HepG2 (cell line): Measurements from ENCODE around the gene UAP1L1. TPM values are rescaled to one million over a fixed set of nuclear protein-coding genes. Genes with fewer than 3 reads are reported as not detected.

Experiments used
- ATF4 ChIP-seq, 2 experiments: fragments of 450-650 bp in 1 of 2; sonication (generic) in 1 of 2; formaldehyde crosslinking; IDR thresholded peaks; 2 replicates each; pipeline versions ENCODE4 v1.5.0 to v1.8.0; 2020 to 2022; ENCODE audit warnings: mild to moderate bottlenecking in 1 of 2, missing genetic modification reagents in 1 of 2
- FOXK1 ChIP-seq: sonication (generic); formaldehyde crosslinking; IDR thresholded peaks from 2 replicates; pipeline ENCODE4 v1.4.0; 2020; ENCODE audit warnings: low read depth, missing genetic modification reagents, borderline replicate concordance
- FOXO1 ChIP-seq: sonication (generic); formaldehyde crosslinking; IDR thresholded peaks from 2 replicates; pipeline ENCODE4 v1.4.0; 2020; ENCODE audit warnings: missing genetic modification reagents
- POGZ ChIP-seq: sonication (generic); formaldehyde crosslinking; IDR thresholded peaks from 2 replicates; pipeline ENCODE4 v1.4.0; 2020; ENCODE audit warnings: mild to moderate bottlenecking, missing genetic modification reagents
- RAD51 ChIP-seq: fragments of 450-650 bp; IDR thresholded peaks from 2 replicates; pipeline ENCODE4 v1.6.1; 2016; ENCODE audit warnings: borderline replicate concordance
- RFXANK ChIP-seq: IDR thresholded peaks from 2 replicates; pipeline ENCODE4 v1.6.1; 2016
- SP2 ChIP-seq: sonication (generic); formaldehyde crosslinking; IDR thresholded peaks from 2 replicates; pipeline ENCODE4 v1.5.1; 2020; ENCODE audit warnings: mild to moderate bottlenecking, missing genetic modification reagents
- TFDP1 ChIP-seq: IDR thresholded peaks from 2 replicates; pipeline ENCODE4 v1.6.1; 2016; ENCODE audit warnings: missing compliant biosample characterization, missing genetic modification reagents, borderline replicate concordance
- U2AF2 ChIP-seq: fragments of 200-400 bp; formaldehyde crosslinking; IDR thresholded peaks from 2 replicates; pipeline ENCODE4 v1.6.1; 2017; ENCODE audit warnings: low read depth, mild to moderate bottlenecking, low read length
- ZNF101 ChIP-seq: sonication (generic); formaldehyde crosslinking; IDR thresholded peaks from 2 replicates; pipeline ENCODE4 v1.4.0; 2020; ENCODE audit warnings: mild to moderate bottlenecking, low read depth, missing genetic modification reagents, borderline replicate concordance
- ZNF207 ChIP-seq: fragments of 450-650 bp; IDR thresholded peaks from 2 replicates; pipeline ENCODE4 v1.6.1; 2016; ENCODE audit warnings: antibody characterized with exemption, borderline replicate concordance
- ZNF281 ChIP-seq: sonication (generic); formaldehyde crosslinking; IDR thresholded peaks from 2 replicates; pipeline ENCODE4 v1.4.0; 2020; ENCODE audit warnings: missing genetic modification reagents, borderline replicate concordance
- ZNF407 ChIP-seq: sonication (generic); formaldehyde crosslinking; IDR thresholded peaks from one replicate; pipeline ENCODE4 v1.5.1; 2020; ENCODE audit warnings: mild to moderate bottlenecking, missing genetic modification reagents; ENCODE audit errors: not compliant biosample characterization
- ZNF777 ChIP-seq: sonication (generic); formaldehyde crosslinking; IDR thresholded peaks from 2 replicates; pipeline ENCODE4 v1.4.0; 2020; ENCODE audit warnings: missing genetic modification reagents
- ZSCAN31 ChIP-seq: sonication (generic); formaldehyde crosslinking; IDR thresholded peaks from 2 replicates; pipeline ENCODE4 v1.5.0; 2020; ENCODE audit warnings: low read depth, mild to moderate bottlenecking, missing genetic modification reagents
- polyA plus RNA-seq, 8 experiments: library from polyadenylated mRNA; depleted of rRNA in 3 of 8; stranded (reverse) in 7 of 8; unstranded in 1 of 8; fragments of >200 nt; fragmentation: Illumina TruSeq in 4 of 8; extraction: Trizol in 4 of 8; gene quantifications; 2 replicates each; pipeline versions ENCODE4 v1.2.1 to v1.2.3, GENCODE V29; 2011 to 2016; ENCODE audit warnings: low read depth in 4 of 8, missing spikeins in 1 of 8, mixed read lengths in 1 of 8; ENCODE audit not compliant: insufficient read depth in 1 of 8
- total RNA-seq, 5 experiments: library from RNA; depleted of rRNA; stranded (reverse); fragments of >200 nt; fragmentation: Illumina TruSeq; extraction: Trizol; gene quantifications; 2 replicates each; pipeline ENCODE4 v1.2.3, GENCODE V29; 2016; ENCODE audit warnings: low read depth in 1 of 5

UAP1L1 gene
- total and polyA plus RNA-seq, 2 of the 13 experiments (the other 11 are each of a cell fraction or from before 2014, with no cell fraction given): 5.4 to 6.4 TPM

GRCh38 chr9:137046088-137046787, 31.1 kb upstream of the UAP1L1 start, which contains the start of gene NPDC1 (continued):
- TF ChIP-seq ZNF407 (CRISPR knock-in tag): peak; percentile 32
- peak; percentile 66; the same call in 1 of the 2 replicates for TF ChIP-seq FOXK1 (CRISPR knock-in tag)
- TF ChIP-seq ZNF281 (CRISPR knock-in tag): peak; percentile 40; the same call in 1 of the 2 replicates
- TF ChIP-seq ZNF101 (CRISPR knock-in tag): no peak
- TF ChIP-seq RFXANK (CRISPR knock-in tag): peak; percentile 71; the same call in 1 of the 2 replicates
- 0 out of 2 replicates have a peak, but pooled peaks have one; percentile 57 for TF ChIP-seq FOXO1 (CRISPR knock-in tag)
- TF ChIP-seq ZNF777 (CRISPR knock-in tag): peak; percentile 41; the same call in 1 of the 2 replicates
- TF ChIP-seq U2AF2: no peak
- TF ChIP-seq POGZ (CRISPR knock-in tag): no peak
- peak; percentile 85; the same call in 1 of the 2 replicates for TF ChIP-seq ZSCAN31 (CRISPR knock-in tag)
- peak; percentile 13 for TF ChIP-seq SP2 (CRISPR knock-in tag)
- TF ChIP-seq ATF4 (CRISPR knock-in tag; IDR thresholded peaks at IDR 0.05): peak in 1 of 2 experiments; percentile 53; a peak in 1 of 4 replicates
- TF ChIP-seq RAD51: no peak
- peak; percentile 19; the same call in 1 of the 2 replicates for TF ChIP-seq TFDP1 (CRISPR knock-in tag)
- TF ChIP-seq ZNF207: no peak
